ENCODE results near the gene FAM111B.

DNA sequence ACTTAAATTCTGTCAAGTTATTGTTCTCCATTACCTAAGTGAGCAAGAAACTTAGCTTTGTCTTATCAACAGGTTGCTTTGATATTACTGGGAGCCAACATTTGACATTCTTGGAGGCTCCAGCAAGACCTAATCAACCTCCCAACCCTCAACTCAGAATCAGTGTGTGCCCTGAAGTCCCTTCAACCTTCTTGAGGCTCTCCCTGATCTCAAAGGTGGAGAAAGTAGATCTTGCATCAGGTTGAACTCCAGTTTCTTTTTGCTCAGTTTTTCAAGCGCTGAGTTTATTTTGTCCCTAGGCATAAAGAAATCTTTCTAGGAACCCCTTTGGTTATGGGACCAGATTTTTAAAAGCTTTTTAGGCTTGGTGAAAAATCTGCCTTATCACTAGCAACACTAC lies 37.1 kb downstream of the FAM111B start:
- TF ChIP-seq, protein P1, sequence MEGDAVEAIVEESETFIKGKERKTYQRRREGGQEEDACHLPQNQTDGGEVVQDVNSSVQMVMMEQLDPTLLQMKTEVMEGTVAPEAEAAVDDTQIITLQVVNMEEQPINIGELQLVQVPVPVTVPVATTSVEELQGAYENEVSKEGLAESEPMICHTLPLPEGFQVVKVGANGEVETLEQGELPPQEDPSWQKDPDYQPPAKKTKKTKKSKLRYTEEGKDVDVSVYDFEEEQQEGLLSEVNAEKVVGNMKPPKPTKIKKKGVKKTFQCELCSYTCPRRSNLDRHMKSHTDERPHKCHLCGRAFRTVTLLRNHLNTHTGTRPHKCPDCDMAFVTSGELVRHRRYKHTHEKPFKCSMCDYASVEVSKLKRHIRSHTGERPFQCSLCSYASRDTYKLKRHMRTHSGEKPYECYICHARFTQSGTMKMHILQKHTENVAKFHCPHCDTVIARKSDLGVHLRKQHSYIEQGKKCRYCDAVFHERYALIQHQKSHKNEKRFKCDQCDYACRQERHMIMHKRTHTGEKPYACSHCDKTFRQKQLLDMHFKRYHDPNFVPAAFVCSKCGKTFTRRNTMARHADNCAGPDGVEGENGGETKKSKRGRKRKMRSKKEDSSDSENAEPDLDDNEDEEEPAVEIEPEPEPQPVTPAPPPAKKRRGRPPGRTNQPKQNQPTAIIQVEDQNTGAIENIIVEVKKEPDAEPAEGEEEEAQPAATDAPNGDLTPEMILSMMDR (IDR thresholded peaks at IDR 0.05): no peak
- TF ChIP-seq EZH2phosphoT487 (IDR thresholded peaks at IDR 0.05) (no peak), EZH2 (IDR thresholded peaks at IDR 0.05) (no peak)
